H1 (cell line): ENCODE data around the gene TLE5. TPM values are rescaled to one million over a fixed set of nuclear protein-coding genes. Genes with fewer than 3 reads are reported as not detected.

ENCODE experiments used
- CTCF ChIA-PET: fragments of 300-600 bp; sonication (Branson Sonifier 250); formaldehyde crosslinking; loops from one replicate; lab custom pipeline; 2021; ENCODE audit not compliant: partially characterized antibody; lab: Charles Lee
- POLR2A ChIA-PET: fragments of 300-600 bp; sonication (Branson Sonifier 250); formaldehyde crosslinking; loops from one replicate; lab custom pipeline; 2021; ENCODE audit warnings: inconsistent platforms; ENCODE audit not compliant: partially characterized antibody; lab: Charles Lee
- DNase-seq, 2 experiments: peaks; one replicate each; pipeline versions ENCODE4 v3.0.0 to v3.0.0-alpha.2; 2010 to 2022; ENCODE audit warnings: low spot score in 2 of 2, low read depth in 1 of 2, mixed read lengths in 1 of 2
- FAIRE-seq: peaks from 2 replicates; lab custom pipeline; 2011; peaks lifted over from hg19 to GRCh38; lab: Jason Lieb, UNC
- H2AFZ ChIP-seq: 2 replicates; pipeline ENCODE4 v1.8.1; 2012; ENCODE audit warnings: low read length, inconsistent platforms
- H2AK5ac ChIP-seq: 2 replicates; pipeline ENCODE4 v1.6.1; 2013; ENCODE audit warnings: low read depth, low read length
- H2BK120ac ChIP-seq: replicated peaks from 2 replicates; pipeline ENCODE3; 2013; ENCODE audit warnings: low read depth, low read length, inconsistent platforms
- H2BK12ac ChIP-seq: 2 replicates; pipeline ENCODE4 v1.6.1; 2013; ENCODE audit warnings: low read depth, low read length
- H2BK15ac ChIP-seq: 2 replicates; pipeline ENCODE4 v1.6.1; 2013; ENCODE audit warnings: low read length
- H2BK20ac ChIP-seq: 2 replicates; pipeline ENCODE4 v1.6.1; 2013; ENCODE audit warnings: low read length
- H2BK5ac ChIP-seq: 2 replicates; pipeline ENCODE4 v1.6.1; 2013; ENCODE audit warnings: low read depth, low read length
- H3K14ac ChIP-seq: 2 replicates; pipeline ENCODE4 v1.6.1; 2013; ENCODE audit warnings: inconsistent platforms; ENCODE audit not compliant: insufficient read length
- H3K18ac ChIP-seq: 2 replicates; pipeline ENCODE4 v1.6.1; 2013; ENCODE audit warnings: low read length; ENCODE audit errors: extremely low read depth
- H3K23ac ChIP-seq: 2 replicates; pipeline ENCODE4 v1.6.1; 2013; ENCODE audit warnings: inconsistent platforms; ENCODE audit not compliant: insufficient read length
- H3K23me2 ChIP-seq: 2 replicates; pipeline ENCODE4 v1.6.1; 2013; ENCODE audit warnings: low read depth, low read length
- H3K27ac ChIP-seq: 2 replicates; pipeline ENCODE4 v1.6.1; 2011; ENCODE audit warnings: low read depth, low read length, inconsistent platforms
- H3K27me3 ChIP-seq, 4 experiments: replicated peaks in 1 of 4; 1 replicate in 1 of 4; 2 replicates in 3 of 4; pipeline versions ENCODE4 v1.6.1 to v1.8.1; 2011 to 2013; ENCODE audit warnings: low read length in 3 of 4, mild to moderate bottlenecking in 3 of 4, inconsistent platforms in 2 of 4, mixed read lengths in 2 of 4, moderate library complexity in 1 of 4; ENCODE audit not compliant: control insufficient read depth in 3 of 4, insufficient read depth in 3 of 4; ENCODE audit errors: extremely low read depth in 1 of 4
- H3K36me3 ChIP-seq, 4 experiments: 2 replicates each; pipeline versions ENCODE4 v1.6.1 to v1.8.1; 2011 to 2013; ENCODE audit warnings: mild to moderate bottlenecking in 4 of 4, low read length in 3 of 4, moderate library complexity in 2 of 4, control low read depth in 1 of 4, inconsistent platforms in 1 of 4; ENCODE audit not compliant: insufficient read depth in 4 of 4, control insufficient read depth in 2 of 4
- H3K4ac ChIP-seq: replicated peaks from 2 replicates; pipeline ENCODE3; 2013; ENCODE audit warnings: low read length, low read depth, mixed read lengths, inconsistent platforms; ENCODE audit not compliant: insufficient read length
- H3K4me1 ChIP-seq, 4 experiments: replicated peaks in 1 of 4; 1 replicate in 1 of 4; 2 replicates in 3 of 4; pipeline versions ENCODE4 v1.6.1 to v1.8.1; 2011 to 2013; ENCODE audit warnings: low read length in 3 of 4, inconsistent platforms in 2 of 4, mixed read lengths in 1 of 4; ENCODE audit not compliant: insufficient read depth in 4 of 4, control insufficient read depth in 3 of 4
- H3K4me2 ChIP-seq, 2 experiments: 2 replicates each; pipeline versions ENCODE4 v1.6.1 to v1.8.1; 2011 to 2013; ENCODE audit warnings: low read depth in 2 of 2, low read length in 2 of 2, control low read depth in 1 of 2, inconsistent platforms in 1 of 2, mild to moderate bottlenecking in 1 of 2; ENCODE audit not compliant: insufficient read depth in 1 of 2
- H3K4me3 ChIP-seq, 4 experiments: fragments of 200-600, 300-600 bp in 1 of 4; sonication (generic), shearing (Covaris generic), sonication (Bioruptor Twin) in 1 of 4; 2 replicates each; pipeline versions ENCODE4 v1.5.1 to v1.8.1; 2011 to 2016; ENCODE audit warnings: low read length in 4 of 4, low read depth in 3 of 4, control low read depth in 2 of 4, inconsistent platforms in 2 of 4, mild to moderate bottlenecking in 2 of 4, mixed read lengths in 1 of 4, moderate library complexity in 1 of 4; ENCODE audit not compliant: insufficient read depth in 2 of 4; ENCODE audit errors: extremely low read depth in 1 of 4
- H3K56ac ChIP-seq: replicated peaks from 2 replicates; pipeline ENCODE3; 2013; ENCODE audit warnings: low read depth, mild to moderate bottlenecking, mixed read lengths, low read length, inconsistent platforms; ENCODE audit not compliant: insufficient read length
- H3K79me1 ChIP-seq: 2 replicates; pipeline ENCODE4 v1.6.1; 2013; ENCODE audit warnings: low read depth, low read length, control low read depth
- H3K79me2 ChIP-seq, 2 experiments: 2 replicates each; pipeline versions ENCODE4 v1.6.1 to v1.8.1; 2012 to 2013; ENCODE audit warnings: low read length in 2 of 2, mild to moderate bottlenecking in 2 of 2, inconsistent platforms in 1 of 2; ENCODE audit not compliant: insufficient read depth in 2 of 2, control insufficient read depth in 1 of 2
- H3K9ac ChIP-seq, 4 experiments: replicated peaks in 1 of 4; 1 replicate in 1 of 4; 2 replicates in 3 of 4; pipeline versions ENCODE4 v1.6.1 to v1.8.1; 2011 to 2013; ENCODE audit warnings: low read depth in 3 of 4, low read length in 3 of 4, control low read depth in 2 of 4, mild to moderate bottlenecking in 2 of 4, moderate library complexity in 2 of 4, inconsistent platforms in 1 of 4; ENCODE audit errors: extremely low read depth in 1 of 4
- H3K9me3 ChIP-seq, 2 experiments: 2 replicates each; pipeline versions ENCODE4 v1.6.1 to v1.8.1; 2012 to 2013; ENCODE audit warnings: mild to moderate bottlenecking in 2 of 2, moderate library complexity in 2 of 2, control low read depth in 1 of 2, inconsistent platforms in 1 of 2, low read depth in 1 of 2, low read length in 1 of 2, mixed read lengths in 1 of 2; ENCODE audit not compliant: insufficient read depth in 2 of 2
- H4K20me1 ChIP-seq, 2 experiments: replicated peaks in 1 of 2; 2 replicates each; pipeline versions ENCODE3 to v1.8.1; 2011 to 2013; ENCODE audit warnings: inconsistent platforms in 2 of 2, low read length in 2 of 2, mild to moderate bottlenecking in 1 of 2; ENCODE audit not compliant: insufficient read depth in 2 of 2, control insufficient read depth in 1 of 2
- H4K5ac ChIP-seq: 2 replicates; pipeline ENCODE4 v1.6.1; 2013; ENCODE audit warnings: low read length, low read depth, mixed read lengths, inconsistent platforms; ENCODE audit not compliant: insufficient read length
- H4K8ac ChIP-seq: 2 replicates; pipeline ENCODE4 v1.8.0; 2013; ENCODE audit warnings: mild to moderate bottlenecking, moderate library complexity, low read length, inconsistent platforms; ENCODE audit not compliant: insufficient read depth; ENCODE audit errors: extremely low read depth
- H4K91ac ChIP-seq: replicated peaks from 2 replicates; pipeline ENCODE3; 2013; ENCODE audit warnings: low read length, mixed read lengths, inconsistent platforms; ENCODE audit not compliant: insufficient read length
- POU5F1 ChIP-seq: IDR thresholded peaks from 2 replicates; pipeline ENCODE4 v1.6.1; 2011; ENCODE audit warnings: low read depth, mild to moderate bottlenecking, low read length, moderate library complexity
- TAF1 ChIP-seq: IDR thresholded peaks from 2 replicates; pipeline ENCODE4 v1.6.1; 2011; ENCODE audit warnings: mild to moderate bottlenecking, low read depth, low read length
- TBP ChIP-seq: IDR thresholded peaks from 2 replicates; pipeline ENCODE4 v1.6.1; 2011; ENCODE audit warnings: low read depth, low read length, improper control_type of control experiment
- TCF12 ChIP-seq: IDR thresholded peaks from 2 replicates; pipeline ENCODE4 v1.6.1; 2011; ENCODE audit warnings: low read depth, mild to moderate bottlenecking, low read length
- WGBS, 2 experiments: shearing (Covaris generic) in 1 of 2; methylation state at CpG; one replicate each; pipeline versions ENCODE4 v1.1.6 to v1.1.7; 2013 to 2015; ENCODE audit warnings: low lambda C conversion rate in 2 of 2, mixed read lengths in 2 of 2, inconsistent platforms in 1 of 2, low coverage in 1 of 2, missing lambda C conversion rate in 1 of 2; ENCODE audit not compliant: insufficient replicate concordance in 2 of 2, insufficient coverage in 1 of 2, insufficient read length in 1 of 2; ENCODE audit errors: extremely low coverage in 1 of 2, missing lambda C conversion rate in 1 of 2; 5-methylcytosine and 5-hydroxymethylcytosine counted together
- polyA plus RNA-seq, 7 experiments: library from polyadenylated mRNA; depleted of rRNA in 3 of 7; stranded (reverse) in 5 of 7; unstranded in 2 of 7; fragments of >200 nt in 5 of 7; fragments of 200-250 nt in 2 of 7; gene quantifications; 1 replicate in 5 of 7; 2 replicates in 1 of 7; 4 replicates in 1 of 7; pipeline versions ENCODE4 v1.2.1 to v1.2.3, GENCODE V29; 2011 to 2013; ENCODE audit warnings: missing spikeins in 2 of 7, mixed read lengths in 2 of 7
- total RNA-seq: library from RNA; stranded (reverse); fragmentation: NEBNext Ultra II Directional; extraction: Animal tissue kit (Norgen Biotek cat#: 25700); gene quantifications from 2 replicates; pipeline ENCODE4 v1.2.1, GENCODE V29; 2021
- TF ChIP-seq, protein P1 (sequence below): IDR thresholded peaks from 2 replicates; pipeline ENCODE4 v1.6.1; 2012; ENCODE audit warnings: inconsistent platforms

TLE5 gene
- total and polyA plus RNA-seq, 2 of the 8 experiments (the other 6 are each of a cell fraction or from before 2014, with no cell fraction given), result 187 to 285 TPM

DNA sequence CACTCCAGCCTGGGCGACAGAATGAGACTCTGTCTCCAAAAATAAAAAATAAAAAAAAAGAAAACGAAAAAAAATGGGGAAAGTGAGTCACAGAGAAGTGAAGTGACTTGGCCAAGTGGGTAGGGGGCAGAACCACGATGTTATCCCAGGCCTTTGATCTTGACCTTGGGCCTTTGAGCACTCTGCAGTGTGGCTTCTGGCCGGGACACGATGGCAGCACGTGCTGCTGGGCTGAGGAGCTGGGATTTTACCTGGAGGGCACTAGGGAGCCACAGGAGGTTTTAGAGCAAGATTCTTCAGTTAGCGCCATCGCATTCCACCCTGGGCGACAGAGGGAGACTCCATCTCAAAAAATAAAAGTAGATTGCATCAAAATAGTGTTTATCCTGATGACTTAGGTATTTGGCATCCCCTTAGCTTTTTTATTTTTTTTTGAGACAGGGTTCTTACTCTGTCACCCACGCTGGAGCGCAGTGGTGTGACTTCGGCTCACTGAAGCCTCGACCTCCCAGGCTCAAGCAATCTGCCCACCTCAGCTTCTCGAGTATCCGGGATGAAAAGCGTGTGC, 4.3 kb upstream of the TLE5 start:
- no peaks in the 10 kb centered on the region for H3K36me3 ChIP-seq
- WGBS, 2 experiments, result 89% methylated on average over 16 of the region's 16 CpGs; no CpG with 5 or more reads in 1 of the 2 experiments
- no peaks in the 10 kb centered on the region for H3K79me1 ChIP-seq
- no peak for DNase-seq
- no peak overlapping the region for H4K8ac ChIP-seq
- H2BK20ac ChIP-seq, result no peak overlapping the region
- H3K4me1 ChIP-seq, result peaks cover 0 to 4% (median 1%) of the 10 kb centered on the region in 4 experiments; a peak in 2 of 7 replicates
- H2AK5ac ChIP-seq, result no peak overlapping the region
- H3K27me3 ChIP-seq, result peaks cover 0 to 3% (median 0%) of the 10 kb centered on the region in 4 experiments; a peak in 1 of 7 replicates
- ChIA-PET CTCF (interaction anchor here (0.8 to 1.5 kb wide), 2 partner anchors 9 to 13 kb away, joined by 3 read pairs; no protein-coding TSS in a partner anchor), POLR2A (interaction anchor here (0.7 to 1.6 kb wide), 4 partner anchors 9 to 116 kb away, joined by 3 to 4 read pairs (median 3); no protein-coding TSS in a partner anchor)
- no peak overlapping the region for H3K14ac ChIP-seq
- no peak overlapping the region for H2BK120ac ChIP-seq
- H3K4me3 ChIP-seq, result no peak overlapping the region
- no peaks in the 10 kb centered on the region for H3K79me2 ChIP-seq
- no peak overlapping the region for H2BK15ac ChIP-seq
- no peak overlapping the region for H3K23ac ChIP-seq
- TF ChIP-seq POU5F1, result no peak
- no peak for TF ChIP-seq TCF12
- no peak for TF ChIP-seq TBP
- TF ChIP-seq, protein P1, sequence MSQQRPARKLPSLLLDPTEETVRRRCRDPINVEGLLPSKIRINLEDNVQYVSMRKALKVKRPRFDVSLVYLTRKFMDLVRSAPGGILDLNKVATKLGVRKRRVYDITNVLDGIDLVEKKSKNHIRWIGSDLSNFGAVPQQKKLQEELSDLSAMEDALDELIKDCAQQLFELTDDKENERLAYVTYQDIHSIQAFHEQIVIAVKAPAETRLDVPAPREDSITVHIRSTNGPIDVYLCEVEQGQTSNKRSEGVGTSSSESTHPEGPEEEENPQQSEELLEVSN, result no peak
- no peak for TF ChIP-seq TAF1
- H2BK12ac ChIP-seq, result no peak overlapping the region
- no peak overlapping the region for H3K27ac ChIP-seq
- H4K5ac ChIP-seq, result no peak overlapping the region
- no peak overlapping the region for H2BK5ac ChIP-seq
- FAIRE-seq, result no peak
- H3K4ac ChIP-seq, result no peak overlapping the region
- no peak overlapping the region for H2AFZ ChIP-seq
- no peak overlapping the region for H3K18ac ChIP-seq
- no peak overlapping the region for H3K9ac ChIP-seq
- H4K91ac ChIP-seq, result no peak overlapping the region
- no peak overlapping the region for H3K4me2 ChIP-seq
- no peak overlapping the region for H3K56ac ChIP-seq
- peaks cover 2% of the 10 kb centered on the region; the same call in 1 of the 2 replicates for H3K23me2 ChIP-seq
- H3K9me3 ChIP-seq, result no peaks in the 10 kb centered on the region
- no peaks in the 10 kb centered on the region for H4K20me1 ChIP-seq
